Large intestine (tissue), 3 donors: ENCODE data around the gene MYO5B. TPM values are rescaled to one million over a fixed set of nuclear protein-coding genes. Genes with fewer than 3 reads are reported as not detected.

Experiments
- DNase-seq, 2 donors: peaks; one replicate each; pipeline versions ENCODE4 v3.0.0 to v3.0.0-alpha.2; 2013
- H3K27ac ChIP-seq: one replicate; pipeline ENCODE4 v1.5.1; 2013; ENCODE audit warnings: low read length
- H3K27me3 ChIP-seq: 2 replicates; pipeline ENCODE4 v1.6.1; 2013; ENCODE audit warnings: low read length; ENCODE audit not compliant: control insufficient read depth, insufficient read depth
- H3K36me3 ChIP-seq: 2 replicates; pipeline ENCODE4 v1.6.1; 2013; ENCODE audit warnings: low read length; ENCODE audit not compliant: control insufficient read depth, insufficient read depth
- H3K4me1 ChIP-seq: one replicate; pipeline ENCODE4 v1.6.1; 2013; ENCODE audit warnings: low read length; ENCODE audit not compliant: control insufficient read depth, insufficient read depth
- H3K4me3 ChIP-seq: one replicate; pipeline ENCODE4 v1.5.1; 2013; ENCODE audit warnings: low read length
- H3K9me3 ChIP-seq: one replicate; pipeline ENCODE4 v1.6.1; 2013; ENCODE audit warnings: mild to moderate bottlenecking, low read depth, low read length, moderate library complexity; ENCODE audit not compliant: control insufficient read depth
- WGBS: methylation state at CpG from one replicate; pipeline ENCODE4 v1.1.5; 2013; ENCODE audit warnings: low lambda C conversion rate; ENCODE audit not compliant: insufficient coverage; 5-methylcytosine and 5-hydroxymethylcytosine counted together
- polyA plus RNA-seq: library from polyadenylated mRNA; unstranded; fragments of 120-200 nt; gene quantifications from one replicate; pipeline ENCODE4 v1.2.1, GENCODE V29; 2013

Gene MYO5B
- polyA plus RNA-seq, 1 donor = 52.0 TPM

DNA sequence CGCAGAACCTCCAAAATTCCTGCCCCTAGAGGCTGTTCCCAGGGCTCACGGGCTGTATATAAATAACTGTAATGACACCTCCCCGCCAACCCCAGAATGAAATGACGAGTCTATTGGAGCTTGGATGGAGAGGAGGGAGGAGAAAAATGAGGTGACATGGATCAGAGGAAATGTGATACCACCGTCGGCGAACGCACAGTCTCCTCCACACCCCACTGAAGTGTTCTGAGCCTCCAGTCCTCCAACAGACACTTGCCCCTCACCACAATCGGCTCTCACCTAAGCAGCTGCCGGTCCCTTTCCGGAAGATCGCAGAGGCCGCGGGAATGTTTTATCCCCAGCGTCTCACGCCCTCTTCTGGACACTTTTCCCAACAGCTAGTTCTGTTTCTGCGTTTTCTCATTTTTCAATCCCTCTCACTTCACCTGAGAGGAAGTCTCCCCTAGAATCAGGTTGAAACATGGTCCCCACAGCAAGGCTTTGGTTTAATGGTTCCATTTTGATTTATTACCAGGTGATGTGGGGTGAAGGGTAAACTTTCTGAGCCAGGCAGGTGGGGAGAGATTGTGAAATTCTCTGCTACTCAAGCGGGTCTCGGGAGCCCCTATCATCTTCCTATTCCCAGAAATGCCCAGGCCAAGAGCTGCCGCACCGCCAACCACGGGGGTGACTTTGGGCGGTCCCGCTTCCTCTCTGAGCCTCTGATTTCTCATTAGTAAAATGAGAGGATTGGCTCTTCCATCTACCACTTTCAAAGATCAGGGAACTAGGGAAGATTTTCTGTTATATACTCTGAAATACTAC, 9.1 kb upstream of the MYO5B start:
- no peaks in the 10 kb centered on the region for H3K4me1 ChIP-seq
- peaks cover 4% of the 10 kb centered on the region for H3K27me3 ChIP-seq
- H3K36me3 ChIP-seq = no peaks in the 10 kb centered on the region
- H3K27ac ChIP-seq = no peak overlapping the region
- no peak overlapping the region for H3K4me3 ChIP-seq
- DNase-seq = peak; percentile 26 to 61
- no peaks in the 10 kb centered on the region for H3K9me3 ChIP-seq
- WGBS = no CpG with 5 or more reads among the region's 24 CpGs

DNA sequence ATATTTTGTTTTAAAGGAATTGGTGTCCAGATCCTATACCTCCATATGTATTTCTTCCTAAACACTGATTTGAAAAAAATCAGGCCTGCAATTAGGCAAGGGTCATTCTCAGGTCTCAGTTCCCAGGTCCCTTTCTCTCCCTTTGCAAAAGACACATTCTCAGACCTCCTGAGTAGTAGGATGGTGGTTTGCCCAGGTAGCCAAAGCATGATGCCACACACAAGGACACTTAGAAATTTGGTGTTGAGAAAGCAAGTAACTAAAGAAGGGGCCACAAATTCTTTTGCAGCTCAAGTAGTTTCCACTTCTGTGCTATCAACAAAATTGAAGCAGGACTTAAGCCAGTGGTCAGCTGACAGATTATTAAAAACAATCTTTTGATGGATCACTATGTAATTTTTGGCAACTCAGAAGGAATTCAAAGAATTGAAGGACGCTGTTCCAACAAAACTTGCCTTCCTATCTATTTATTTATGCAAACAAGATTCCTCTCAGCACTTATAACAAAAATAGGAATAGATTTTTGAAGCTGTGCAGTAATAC, 6.6 kb upstream of the MYO5B start:
- no peak overlapping the region for H3K4me3 ChIP-seq
- no peak for DNase-seq
- H3K27me3 ChIP-seq = peaks cover 5% of the 10 kb centered on the region
- H3K9me3 ChIP-seq = no peaks in the 10 kb centered on the region
- H3K4me1 ChIP-seq = no peaks in the 10 kb centered on the region
- 80% methylated on average over 1 of the region's 1 CpG for WGBS
- H3K36me3 ChIP-seq = no peaks in the 10 kb centered on the region
- no peak overlapping the region for H3K27ac ChIP-seq

DNA sequence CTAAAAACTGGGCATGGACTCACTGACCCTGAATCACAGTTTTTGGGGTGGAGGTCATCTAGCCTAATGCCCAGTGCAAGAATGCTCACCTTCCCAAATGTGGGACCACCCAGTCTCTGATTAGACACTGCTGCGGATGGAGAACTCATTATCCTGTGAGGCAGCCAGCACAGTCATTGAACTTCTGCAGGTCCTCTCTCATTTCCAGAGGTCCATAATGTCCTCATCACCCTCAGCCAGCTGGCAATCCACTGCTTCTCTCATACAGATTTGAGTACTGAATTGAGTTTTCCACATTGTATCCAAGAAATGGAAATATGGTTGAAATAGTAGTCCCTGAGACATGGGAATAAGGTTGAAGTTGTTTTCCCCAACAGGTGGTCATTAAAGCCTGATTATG, 5.0 kb upstream of the MYO5B start:
- no peaks in the 10 kb centered on the region for H3K36me3 ChIP-seq
- no CpG with 5 or more reads among the region's 1 CpG for WGBS
- H3K4me1 ChIP-seq = peaks cover 3% of the 10 kb centered on the region
- no peak overlapping the region for H3K4me3 ChIP-seq
- peaks cover 20% of the 10 kb centered on the region for H3K27me3 ChIP-seq
- no peaks in the 10 kb centered on the region for H3K9me3 ChIP-seq
- no peak overlapping the region for H3K27ac ChIP-seq
- DNase-seq = no peak

DNA sequence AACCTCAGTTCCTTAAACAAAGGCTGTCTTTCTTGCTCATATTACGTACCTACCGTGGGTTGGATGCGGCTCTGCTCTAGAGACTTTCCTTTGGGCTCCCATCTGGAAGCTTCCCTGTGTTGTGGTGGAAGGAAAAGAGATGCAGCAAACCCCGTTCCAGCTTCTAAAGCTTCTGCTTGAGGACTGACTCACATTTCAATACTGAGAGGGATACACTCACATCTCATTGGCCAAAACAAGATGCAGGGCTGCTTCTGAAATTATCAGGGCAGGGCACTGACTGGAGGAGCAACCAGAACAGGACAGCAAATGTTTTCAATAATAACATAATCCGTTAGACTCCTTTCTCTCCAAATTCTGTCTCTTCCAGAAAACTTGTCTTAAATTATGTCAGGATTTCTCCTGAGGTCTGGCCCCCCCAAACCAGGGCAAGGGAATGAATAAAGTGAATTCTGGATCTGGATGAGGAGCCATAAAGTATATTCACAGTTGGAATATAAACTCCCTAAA, 4.5 kb upstream of the MYO5B start:
- Histone ChIP-seq H3K27me3 (peaks cover 21% of the 10 kb centered on the region), H3K4me3 (no peak overlapping the region), H3K4me1 (peaks cover 3% of the 10 kb centered on the region), H3K27ac (no peak overlapping the region), H3K9me3 (no peaks in the 10 kb centered on the region), H3K36me3 (no peaks in the 10 kb centered on the region)
- DNase-seq = no peak
- no CpG with 5 or more reads among the region's 5 CpGs for WGBS

DNA sequence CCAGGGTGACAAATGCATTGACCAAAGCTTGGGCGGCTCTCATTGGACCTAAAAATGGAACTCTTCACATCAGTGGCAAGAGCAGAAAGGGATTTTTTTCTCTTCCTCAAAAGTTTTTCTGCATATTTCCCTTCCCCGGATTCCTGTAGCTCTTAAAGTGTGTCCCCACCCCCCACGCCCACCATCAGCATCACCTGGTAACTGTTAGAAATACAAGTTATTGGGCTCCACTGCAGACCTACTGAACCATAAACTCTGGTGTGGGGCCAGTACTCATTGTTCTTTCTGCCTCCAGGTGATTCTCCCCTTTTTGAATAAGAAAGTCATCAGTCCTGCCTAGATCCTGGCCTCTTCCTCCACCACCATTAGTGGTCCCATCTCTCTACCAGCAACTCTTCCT, 1.3 kb upstream of the MYO5B start:
- Histone ChIP-seq H3K4me1 (peaks cover 9% of the 10 kb centered on the region), H3K27me3 (peaks cover 30% of the 10 kb centered on the region), H3K36me3 (no peaks in the 10 kb centered on the region), H3K4me3 (no peak overlapping the region), H3K9me3 (no peaks in the 10 kb centered on the region), H3K27ac (no peak overlapping the region)
- DNase-seq = no peak
- 100% methylated on average over 1 of the region's 3 CpGs for WGBS

DNA sequence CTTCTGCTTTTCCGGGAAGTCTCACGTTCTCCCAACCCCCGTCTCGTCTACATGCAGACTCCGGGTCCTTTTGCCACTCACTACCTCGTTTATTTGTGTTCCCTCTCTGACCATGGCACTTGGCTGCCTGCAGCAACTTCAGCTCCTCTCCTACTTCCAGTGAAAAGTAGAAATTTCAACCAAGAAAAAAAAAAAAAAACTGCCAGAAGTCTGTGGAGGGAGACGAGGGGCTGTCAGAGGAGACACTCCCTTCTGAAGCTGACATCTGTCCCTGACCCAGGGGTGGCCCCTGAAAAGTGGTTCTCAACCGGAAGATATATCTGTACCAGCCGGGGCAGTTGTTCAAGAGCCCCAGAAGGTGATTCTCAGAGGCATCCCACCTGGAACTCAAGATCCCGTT, 742 bp upstream of the MYO5B start:
- no peak for DNase-seq
- peaks cover 9% of the 10 kb centered on the region for H3K4me1 ChIP-seq
- H3K27ac ChIP-seq = no peak overlapping the region
- H3K27me3 ChIP-seq = peaks cover 30% of the 10 kb centered on the region
- WGBS = no CpG with 5 or more reads among the region's 10 CpGs
- no peaks in the 10 kb centered on the region for H3K36me3 ChIP-seq
- no peaks in the 10 kb centered on the region for H3K9me3 ChIP-seq
- peak overlapping the region; percentile 53 for H3K4me3 ChIP-seq

DNA sequence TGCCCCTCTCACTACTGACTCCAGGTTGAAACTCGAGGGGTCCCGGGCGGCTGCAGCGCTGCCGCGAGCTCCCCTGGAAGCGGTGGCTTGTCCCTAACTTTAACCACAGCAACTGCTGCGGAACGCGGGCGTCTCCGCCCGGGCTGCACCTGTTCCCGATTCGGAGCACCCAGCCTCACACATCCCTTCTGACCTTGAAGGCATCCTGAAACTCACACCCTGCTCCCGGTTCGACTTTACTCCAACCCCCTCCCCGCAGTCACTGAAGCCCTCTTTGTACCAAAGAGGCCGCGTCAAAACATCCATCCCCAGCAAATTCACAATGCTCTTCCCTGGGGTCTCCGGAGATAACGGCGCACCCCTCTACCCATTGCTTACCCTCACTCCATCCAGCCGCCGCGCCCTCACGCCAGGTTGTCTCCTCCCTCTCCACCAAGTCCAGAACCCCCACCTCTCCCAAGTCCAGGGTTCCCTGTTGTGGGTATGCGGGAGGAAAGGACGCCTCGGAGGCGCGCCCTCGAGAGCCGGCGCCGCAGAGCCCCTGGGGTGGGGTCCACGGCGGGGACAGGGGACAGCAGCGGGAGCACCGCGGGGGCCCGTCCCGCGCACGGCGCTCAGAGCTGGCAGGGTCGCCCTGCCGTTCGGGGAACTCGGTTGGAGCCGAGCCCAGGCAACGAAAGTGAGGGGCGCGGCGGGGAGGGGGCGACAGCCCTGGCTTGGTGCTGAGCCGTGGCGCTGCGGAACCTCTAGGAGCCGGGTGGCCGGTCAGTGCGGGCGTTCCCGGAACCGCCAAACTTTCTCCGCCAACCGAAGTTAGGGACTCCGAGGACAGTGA, 934 bp downstream of the MYO5B start:
- WGBS = no CpG with 5 or more reads among the region's 68 CpGs
- peak overlapping the region; percentile 84 for H3K27ac ChIP-seq
- no peaks in the 10 kb centered on the region for H3K9me3 ChIP-seq

DNA sequence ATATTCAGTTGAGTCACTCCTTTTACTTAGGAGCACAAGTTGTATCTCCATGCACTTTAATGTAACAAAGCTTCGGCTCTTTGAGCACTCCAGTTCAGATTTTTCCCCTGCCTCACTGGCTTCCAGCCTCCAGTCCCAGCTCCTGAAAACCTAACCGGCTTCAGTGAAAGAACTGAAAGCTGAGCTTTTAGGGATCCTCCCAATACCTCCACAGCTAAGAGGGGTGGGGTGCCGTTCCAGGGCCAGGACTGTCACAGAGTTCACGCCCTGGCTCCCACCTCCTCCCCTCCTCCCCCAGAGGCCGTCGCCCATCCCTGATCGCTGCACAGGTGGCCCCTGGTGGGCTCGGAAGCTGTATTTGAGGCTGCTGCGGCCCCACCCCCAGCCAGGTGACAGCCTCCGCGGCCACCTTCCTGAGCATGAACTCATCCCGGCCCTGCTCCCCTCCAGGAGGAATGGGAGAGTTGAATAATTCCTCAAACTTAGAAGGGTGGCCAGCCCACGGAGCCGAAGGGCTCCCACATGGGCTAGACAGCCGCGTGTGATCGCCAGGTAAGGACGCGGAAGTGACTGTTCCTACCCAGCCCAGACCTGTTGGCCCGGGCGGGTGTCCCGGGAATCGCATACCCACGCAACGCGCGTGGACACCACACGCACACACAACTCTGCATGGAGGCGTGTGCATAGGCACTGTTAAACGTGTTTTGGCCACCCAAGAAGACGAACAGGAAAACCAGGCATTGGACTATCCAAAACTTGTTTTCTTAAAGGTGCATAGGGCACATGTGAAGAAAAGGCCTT, 1.8 kb downstream of the MYO5B start:
- H3K27me3 ChIP-seq = peaks cover 28% of the 10 kb centered on the region

More for the DNA sequence above, 934 bp downstream of the MYO5B start:
- Histone ChIP-seq H3K36me3 (no peaks in the 10 kb centered on the region), H3K4me1 (peaks cover 9% of the 10 kb centered on the region), H3K4me3 (peak overlapping the region; percentile 80), H3K27me3 (peaks cover 28% of the 10 kb centered on the region)
- peak; percentile 22 to 64 for DNase-seq

DNA sequence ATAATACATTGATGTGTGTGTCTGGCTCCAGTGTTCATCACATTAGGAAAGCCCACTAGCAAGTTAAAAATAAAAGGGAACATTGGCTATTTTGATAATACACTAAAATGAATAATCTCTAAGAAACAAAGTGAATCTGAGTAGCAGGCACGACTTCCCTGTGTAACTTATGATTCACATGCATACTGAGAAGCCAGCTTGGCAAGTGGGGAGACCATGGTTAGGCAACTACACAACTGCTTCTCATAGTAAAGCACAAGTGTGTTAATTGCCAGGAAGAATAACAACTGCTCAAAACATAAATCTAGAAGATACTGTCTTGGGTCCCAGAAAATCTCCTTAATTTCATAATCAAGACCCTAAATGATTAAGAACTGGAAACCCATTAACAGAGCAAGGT, 4.0 kb downstream of the MYO5B start:
- WGBS = no CpG with 5 or more reads among the region's 1 CpG
- Histone ChIP-seq H3K36me3 (no peaks in the 10 kb centered on the region), H3K27ac (no peak overlapping the region), H3K4me3 (no peak overlapping the region), H3K27me3 (peaks cover 20% of the 10 kb centered on the region), H3K4me1 (peaks cover 9% of the 10 kb centered on the region), H3K9me3 (no peaks in the 10 kb centered on the region)
- no peak for DNase-seq

More for the DNA sequence above, 1.8 kb downstream of the MYO5B start:
- H3K27ac ChIP-seq = peak overlapping the region; percentile 84
- WGBS = no CpG with 5 or more reads among the region's 31 CpGs
- DNase-seq = peak in 1 of 2 donors; percentile 65
- H3K4me1 ChIP-seq = peaks cover 9% of the 10 kb centered on the region
- H3K36me3 ChIP-seq = no peaks in the 10 kb centered on the region
- H3K9me3 ChIP-seq = no peaks in the 10 kb centered on the region
- peak overlapping the region; percentile 80 for H3K4me3 ChIP-seq

DNA sequence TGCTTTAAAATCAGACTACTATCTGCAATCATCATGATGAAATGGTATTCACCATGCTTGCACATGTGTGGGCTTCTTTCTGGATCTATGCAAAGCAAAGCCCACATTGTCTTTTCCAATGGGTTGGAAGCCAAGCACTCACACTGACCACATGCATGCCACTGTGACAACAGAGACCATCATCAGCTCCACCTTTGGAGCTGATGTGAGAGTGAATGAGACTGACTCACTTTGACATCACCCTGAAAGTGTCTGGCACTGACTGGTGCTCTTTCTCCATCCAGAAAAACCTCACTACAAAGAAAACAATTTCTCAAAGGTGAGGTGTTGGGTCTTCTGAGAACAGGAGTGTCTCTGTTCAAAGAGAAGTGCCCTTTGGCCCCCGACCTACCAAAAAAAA, 4.7 kb downstream of the MYO5B start:
- no CpG with 5 or more reads among the region's 1 CpG for WGBS
- Histone ChIP-seq H3K4me1 (peaks cover 5% of the 10 kb centered on the region), H3K27ac (no peak overlapping the region), H3K36me3 (no peaks in the 10 kb centered on the region), H3K9me3 (no peaks in the 10 kb centered on the region), H3K4me3 (no peak overlapping the region), H3K27me3 (peaks cover 13% of the 10 kb centered on the region)
- DNase-seq = no peak
